ENCODE measurements around the gene MFNG.

Gene MFNG

DNA sequence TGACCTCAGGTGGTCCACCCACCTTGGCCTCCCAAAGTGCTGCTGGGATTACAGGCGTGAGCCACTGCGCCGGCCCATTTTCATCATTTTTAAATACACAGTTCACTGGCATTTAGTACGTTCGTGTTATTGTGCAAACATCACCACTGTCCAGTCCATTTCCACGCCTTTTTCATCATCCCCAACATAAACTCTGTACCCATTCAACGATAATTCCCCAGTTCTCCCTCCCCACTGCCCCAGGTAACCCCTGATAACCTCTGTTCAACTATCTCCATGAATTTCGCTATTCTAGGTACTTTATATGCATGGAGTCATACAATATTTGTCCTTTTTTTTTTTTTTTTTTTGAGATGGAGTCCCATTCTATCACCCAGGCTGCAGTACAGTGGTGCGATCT, 40.7 kb downstream of the MFNG start:
- no peak for DNase-seq (ENCODE audit: low read depth)

DNA sequence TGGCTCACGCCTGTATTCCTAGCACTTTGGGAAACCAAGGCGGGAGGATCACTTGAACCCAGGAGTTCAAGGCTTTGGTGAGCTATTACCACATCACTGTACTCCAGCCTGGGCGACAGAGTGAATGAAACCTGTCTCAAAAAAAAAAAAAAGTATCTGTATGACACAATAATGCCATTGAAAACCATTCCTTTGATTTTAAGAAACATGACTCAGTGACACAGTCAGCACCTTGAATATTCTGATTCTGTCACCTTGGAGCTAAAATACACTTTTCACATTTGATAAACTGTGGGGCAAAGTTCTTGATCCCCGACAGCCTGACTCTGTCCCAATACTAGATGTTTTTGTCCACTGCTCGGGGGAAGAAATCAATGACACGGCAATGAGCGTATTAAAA, 42.2 kb downstream of the MFNG start:
- no peak for DNase-seq (ENCODE audit: low read depth)

DNA sequence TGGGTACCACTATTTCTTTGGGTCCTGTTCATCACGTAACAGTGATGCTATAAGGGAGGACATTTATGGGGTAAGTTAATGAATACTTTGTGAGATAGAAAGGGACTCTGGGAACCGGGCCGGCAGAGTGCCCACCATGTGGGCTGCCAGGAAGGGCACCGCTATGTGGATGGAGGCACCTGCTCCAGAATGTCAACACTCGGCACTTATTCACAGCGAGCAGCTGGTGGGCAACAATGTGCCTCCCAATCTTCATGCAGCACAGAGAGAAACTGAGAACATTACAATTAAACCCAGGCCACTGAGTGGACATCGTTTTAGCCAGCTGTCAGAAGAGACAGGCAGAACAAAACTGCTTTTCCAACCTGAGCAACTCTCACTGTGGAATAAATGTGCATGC, 43.1 kb downstream of the MFNG start:
- DNase-seq (ENCODE audit: low read depth) = no peak

DNA sequence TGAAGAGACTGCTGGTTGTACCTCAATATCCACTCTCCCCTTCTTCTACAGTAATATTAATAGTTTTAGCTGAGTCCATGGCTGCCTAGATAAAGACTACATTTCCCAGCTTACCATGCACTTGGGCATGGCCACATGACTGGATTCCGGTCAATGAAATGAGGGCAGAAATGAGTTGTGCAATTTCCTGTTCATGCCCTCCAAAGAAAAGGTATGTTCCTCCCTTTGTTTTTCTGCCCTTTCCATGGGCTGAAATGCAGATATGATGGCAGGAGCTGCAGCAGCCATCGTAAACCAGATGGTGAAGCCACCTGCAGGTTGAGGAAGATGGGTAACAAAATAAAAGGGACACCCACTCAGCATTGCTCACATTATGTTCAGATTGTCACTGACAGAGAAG, 43.6 kb downstream of the MFNG start:
- no peak for DNase-seq (ENCODE audit: low read depth)

DNA sequence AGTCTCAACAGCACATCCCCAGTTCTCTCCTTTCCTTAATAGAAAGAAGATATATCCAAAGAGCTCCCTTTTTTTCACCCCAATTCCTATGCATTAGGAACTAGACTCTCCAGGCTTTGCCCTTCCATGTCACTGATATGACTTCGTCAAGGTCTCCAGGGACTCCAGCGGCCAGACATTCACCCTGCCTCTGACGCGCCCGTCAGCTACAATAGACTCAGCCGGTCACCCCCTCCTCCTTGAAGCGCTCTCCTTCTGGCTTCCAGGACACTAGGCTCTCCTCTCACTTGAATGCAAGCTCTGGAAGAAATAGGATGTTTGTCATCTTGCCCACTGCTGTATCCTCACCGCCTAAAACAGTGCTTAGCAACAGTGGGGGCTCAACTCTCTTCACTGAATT, 44.0 kb downstream of the MFNG start:
- no peak for DNase-seq (ENCODE audit: low read depth)

DNA sequence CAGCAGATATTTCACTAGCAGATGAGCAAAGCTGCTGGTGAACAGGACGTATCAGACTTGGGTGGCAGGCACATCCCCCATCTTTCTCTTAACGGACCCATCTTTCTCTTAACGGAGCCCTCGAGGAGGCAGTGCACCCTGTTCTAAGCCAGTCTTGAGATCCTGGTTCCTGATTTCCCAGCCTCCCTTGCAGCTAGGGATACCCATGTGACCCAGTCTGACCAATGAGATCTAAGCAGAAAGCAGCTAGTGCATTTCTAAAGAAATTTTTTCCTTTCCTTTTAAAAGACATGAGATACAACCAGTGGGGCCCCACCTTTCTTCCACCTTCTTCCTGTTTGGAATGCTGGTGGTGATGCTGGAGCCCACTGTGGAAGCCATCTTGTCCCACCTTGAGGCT, 45.3 kb downstream of the MFNG start:
- no peak for DNase-seq (ENCODE audit: low read depth)

DNA sequence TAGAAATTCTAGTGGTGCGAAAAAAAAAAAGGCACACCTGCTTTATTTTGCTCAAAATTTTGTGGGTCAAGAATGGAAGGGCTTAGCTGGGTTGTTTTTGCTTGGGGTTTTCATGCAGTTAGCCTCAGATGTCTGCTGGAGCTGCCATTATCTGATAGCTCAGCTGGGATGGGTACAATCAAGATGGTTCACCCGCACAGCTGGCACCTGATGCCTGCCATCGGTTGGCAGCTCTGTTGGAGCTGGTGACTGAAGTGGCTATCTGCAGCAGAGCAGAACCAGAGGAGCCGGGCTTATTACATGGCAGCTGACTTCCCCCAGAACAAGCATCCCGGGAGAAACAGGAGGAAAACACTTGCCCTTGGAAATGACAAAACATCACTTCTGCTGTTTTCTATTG, 46.8 kb downstream of the MFNG start:
- no peak for DNase-seq (ENCODE audit: low read depth)

DNA sequence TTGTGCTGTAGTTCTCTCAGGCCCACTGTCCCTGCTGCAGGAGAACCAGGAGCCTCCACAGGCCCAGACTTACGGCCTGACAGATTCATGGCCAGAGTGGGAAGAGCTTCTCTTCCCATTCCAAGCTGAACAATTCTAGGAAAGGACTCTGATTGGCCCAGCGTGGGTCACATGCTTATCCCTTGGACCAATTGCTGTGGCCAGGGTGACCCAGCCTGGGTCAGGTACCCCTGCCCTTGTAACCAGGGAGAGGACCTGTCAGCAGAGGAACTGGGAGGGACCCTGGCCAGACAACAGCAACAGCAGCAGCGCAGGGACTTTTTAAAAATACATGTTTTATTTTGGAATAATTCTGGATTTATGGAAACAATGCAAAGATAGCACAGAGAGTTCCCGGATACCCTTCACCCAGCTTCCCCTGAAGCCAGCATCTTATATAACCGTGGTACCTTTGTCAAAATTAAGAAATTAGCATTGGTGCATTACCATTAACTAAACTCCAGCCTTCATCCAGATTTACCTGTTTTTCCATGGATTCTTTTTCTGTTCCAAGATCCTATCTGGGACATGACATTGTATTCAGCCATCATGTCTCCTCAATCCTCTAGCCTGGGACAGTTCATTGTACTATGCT, 50.1 kb downstream of the MFNG start:
- no peak for DNase-seq (ENCODE audit: low read depth)

DNA sequence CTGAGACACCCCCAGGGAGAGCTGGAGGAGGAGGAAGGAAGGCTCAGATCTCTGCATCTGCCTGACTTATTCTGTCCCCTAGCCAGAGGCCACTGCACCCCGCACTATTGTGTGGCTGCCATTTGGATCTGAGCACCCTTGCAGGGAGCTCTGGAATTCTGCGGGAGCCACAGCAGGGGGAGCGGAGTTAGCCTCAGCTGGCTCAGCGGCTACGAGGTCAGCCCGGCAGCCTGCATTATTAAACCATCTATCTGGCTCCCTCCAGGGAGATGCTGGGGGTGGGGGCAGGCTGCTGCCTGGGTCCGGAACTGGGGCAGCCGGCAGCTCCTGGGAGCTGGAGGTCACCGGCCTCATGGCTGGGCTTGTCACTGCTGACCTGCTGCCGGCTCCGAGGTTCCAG, 52.4 kb downstream of the MFNG start:
- no peak for DNase-seq (ENCODE audit: low read depth)

DNA sequence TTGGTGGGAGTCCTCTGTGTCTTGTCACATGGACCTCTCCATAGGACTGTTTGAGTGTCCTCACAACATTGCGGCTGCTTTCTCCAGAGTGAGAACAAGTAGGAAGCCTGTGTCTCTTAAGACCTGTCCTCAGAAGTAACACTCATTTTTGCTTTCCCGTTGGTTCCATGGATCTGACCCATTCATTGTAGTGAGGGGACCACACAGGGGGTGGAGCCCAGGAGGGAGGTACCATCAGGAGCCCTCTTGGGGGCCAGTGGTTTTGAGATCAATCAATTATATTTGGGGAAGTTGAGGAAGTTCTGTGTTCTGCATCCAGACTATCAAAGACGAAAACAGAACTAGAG, 53.5 kb downstream of the MFNG start:
- no peak for DNase-seq (ENCODE audit: low read depth)

DNA sequence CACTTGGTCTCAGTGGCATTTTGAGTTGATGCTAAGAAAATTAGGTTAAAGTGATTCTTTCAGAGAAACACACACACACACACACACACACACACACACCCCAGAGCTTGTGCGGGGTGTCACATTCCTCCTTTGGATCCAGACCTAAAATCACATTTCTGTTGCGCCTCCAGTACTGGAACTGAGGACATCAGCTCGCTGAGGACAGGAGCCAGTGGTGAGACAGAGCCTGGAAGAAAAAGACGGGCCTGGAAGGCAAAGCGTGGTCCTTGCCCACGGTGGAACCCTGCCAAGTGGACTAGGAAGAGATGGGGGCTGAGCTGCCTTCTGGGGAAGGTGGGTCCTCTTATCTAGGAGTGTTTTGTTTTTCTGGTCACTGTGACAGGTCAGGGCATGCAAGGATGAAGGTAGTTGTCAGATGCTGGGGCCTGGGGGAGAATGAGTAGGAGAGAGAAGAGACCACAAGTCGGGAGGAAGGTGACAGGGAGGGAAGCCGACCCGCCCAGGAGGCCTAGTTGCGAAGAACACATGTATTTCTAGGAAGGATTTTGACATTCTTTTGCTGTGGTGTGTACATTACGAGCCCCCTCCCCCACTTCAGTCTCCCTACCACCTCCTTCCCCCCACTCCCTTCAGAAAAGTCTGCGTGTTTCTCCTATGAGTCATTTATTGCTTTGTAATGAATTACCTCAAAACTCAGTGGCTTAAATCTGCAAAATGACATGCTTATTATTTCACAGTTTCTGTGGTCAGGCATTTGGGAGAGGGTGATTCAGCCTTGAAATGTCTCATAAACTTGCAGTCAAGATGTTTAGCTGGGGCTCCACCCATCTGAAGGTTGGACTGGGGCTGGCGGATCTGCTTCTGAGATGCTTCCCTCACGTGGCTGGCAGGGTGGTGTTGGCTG, 54.1 kb downstream of the MFNG start:
- DNase-seq (ENCODE audit: low read depth) = peak; percentile 97

DNA sequence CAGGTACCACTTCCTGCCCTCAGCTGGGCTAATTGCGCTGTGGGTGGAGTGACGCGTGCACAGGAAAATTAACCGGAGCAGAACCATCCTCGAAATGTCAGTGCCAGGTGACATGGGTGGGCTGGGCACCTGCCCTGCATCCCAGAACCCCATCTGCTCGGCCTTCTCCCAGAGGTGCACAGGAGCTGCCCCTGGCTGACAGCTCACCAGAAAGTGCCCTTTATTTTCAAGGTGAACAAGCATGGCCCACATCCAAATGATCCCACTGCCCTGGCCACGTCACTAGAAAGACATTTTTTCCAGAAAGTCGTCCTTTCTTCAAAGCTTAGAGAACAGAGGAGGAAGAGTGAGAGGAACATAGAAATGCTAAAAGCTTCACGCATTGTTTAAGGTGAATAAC, 54.8 kb downstream of the MFNG start:
- no peak for DNase-seq (ENCODE audit: low read depth)

DNA sequence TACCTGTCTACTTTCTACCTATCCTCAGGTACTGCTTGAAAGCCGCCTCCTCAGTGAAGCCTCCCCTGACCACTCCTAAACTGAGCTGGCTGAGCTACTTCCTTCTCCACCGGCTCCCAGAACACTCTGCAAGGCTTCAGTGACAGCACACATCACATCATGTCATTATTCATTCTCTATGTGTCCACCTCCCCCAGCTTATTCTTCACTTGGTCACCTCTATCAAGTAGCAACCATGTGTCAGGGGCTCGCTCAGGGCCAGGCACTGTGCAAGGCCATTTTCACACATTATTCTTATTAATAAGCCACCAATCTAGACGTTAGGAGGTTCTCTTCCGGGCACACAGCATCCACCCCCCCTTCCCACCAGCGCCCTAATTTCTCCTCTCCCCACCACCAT, 55.2 kb downstream of the MFNG start:
- no peak for DNase-seq (ENCODE audit: low read depth)

DNA sequence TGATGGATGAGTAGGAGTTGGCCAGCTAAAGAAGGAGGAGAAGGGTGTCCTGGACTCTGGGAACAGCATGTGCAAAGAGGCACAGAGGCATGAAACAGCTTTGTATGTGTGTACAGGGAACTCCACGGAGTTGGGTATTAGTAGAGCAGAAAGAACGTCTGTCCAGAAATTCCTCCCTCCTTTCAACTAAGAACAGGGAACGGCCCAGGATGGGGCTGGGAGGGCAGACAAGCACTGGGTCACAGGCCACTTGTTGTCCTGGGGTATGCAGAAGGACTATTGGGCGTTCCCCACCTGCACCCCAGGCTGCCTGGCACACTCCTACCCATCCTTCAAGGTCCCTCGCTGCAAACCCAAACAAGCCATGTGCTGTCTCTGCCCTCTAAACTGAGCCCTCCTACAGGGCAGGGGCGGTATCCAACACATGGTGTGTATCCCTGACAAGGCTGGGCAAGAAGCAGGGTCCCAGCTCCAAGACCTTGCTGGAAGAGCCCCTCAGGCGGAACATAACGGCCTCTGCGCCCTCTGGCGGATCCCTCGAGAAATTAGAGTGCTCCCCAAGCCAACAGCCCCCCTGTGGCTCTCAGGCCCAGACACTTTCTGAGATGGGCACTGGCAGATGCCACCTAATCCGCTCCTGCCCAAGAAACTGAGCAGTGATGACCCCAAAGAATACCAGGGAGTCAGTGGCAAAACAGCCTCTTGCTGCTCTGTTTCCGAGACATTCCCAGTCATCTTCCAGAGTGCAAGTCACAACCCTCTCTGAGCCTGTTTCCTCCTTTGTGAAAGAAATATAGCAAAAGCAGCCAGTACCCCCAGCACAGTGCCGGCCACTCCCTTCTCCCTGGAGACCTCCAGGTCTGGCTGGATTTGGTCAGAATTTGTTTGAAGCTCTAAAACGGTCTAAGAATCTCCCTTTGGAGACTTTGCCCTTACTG, 57.3 kb downstream of the MFNG start:
- DNase-seq (ENCODE audit: low read depth) = no peak

DNA sequence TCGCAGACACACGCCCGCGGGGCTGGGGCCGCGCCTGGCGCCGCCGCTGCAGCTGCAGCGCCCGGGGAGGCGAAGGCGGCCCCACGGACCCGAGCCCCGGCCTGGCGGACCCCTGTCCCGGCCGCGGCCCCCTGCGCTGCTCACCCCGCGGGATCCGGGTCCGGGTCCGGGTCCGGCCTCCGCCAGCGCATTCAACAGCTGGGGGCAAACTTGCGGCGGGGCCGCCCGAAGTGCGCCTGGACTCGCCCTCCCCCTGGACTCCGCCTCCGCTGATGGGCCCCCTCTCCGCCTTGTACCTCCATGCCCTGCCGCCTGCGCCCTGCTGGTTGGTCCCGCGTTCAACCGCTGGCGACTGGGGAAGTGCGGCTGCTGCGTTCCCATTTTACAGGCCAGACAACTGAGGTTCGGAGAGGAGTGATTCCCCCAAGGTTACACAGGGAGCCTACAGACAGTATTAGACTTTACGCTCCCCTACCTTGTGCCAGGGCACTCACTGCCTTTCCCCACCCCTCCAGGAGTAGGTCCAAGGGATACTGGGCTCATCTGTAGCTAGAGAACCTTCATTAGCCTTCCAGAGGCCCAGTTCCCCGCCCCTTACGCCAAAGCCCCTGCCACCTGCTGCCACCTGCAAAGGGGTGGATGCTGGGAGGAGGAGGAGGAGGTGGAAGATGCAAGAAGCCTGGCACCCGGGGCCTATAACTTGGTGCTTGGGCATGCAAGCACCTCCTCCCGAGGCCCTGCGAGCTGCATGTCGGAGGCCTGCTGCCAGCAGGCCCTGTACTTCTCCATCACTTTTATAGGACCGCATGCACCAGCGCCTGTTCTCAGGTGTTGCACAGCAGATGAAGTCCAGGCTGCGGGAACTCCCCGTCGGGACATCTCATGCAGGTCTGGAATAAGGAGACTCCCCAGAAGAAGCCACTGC, 58.2 kb downstream of the MFNG start:
- no peak for DNase-seq (ENCODE audit: low read depth)

DNA sequence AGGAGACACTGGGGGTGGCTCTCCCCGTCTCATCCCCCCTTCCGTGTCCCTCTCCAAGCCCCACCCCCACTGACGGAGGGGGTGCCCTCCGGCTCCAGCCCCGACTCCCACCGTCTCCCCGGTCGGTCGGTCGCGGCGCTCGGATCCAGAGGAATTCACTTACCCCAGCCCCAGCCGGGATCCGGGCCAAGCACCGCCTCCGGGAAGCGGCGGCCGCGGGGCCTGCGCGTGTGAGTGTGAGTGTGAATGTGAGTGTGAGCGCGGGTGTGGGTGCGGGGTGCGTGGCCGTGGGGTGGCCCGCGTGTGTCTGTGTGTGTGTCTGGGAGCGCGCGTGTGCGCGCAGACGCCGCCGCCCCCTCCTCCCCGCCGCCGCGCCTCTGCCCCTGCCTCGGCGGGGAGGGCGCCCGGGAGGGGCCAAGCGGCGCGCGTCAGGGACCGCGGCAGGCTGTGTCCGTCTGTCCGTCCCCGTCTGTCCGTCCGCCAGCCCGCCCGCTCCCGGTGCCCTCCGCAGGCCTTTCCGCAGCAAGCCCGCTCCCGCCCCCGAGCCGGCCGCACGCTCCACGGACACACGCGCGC, 59.0 kb downstream of the MFNG start, which contains the start of gene ELFN2:
Gene ELFN2 (minus strand): TSS at position 345 of the 576 bp plus-strand sequence. CDS start 51,945 bp downstream, outside the sequence.
- no peak for DNase-seq (ENCODE audit: low read depth)

DNA sequence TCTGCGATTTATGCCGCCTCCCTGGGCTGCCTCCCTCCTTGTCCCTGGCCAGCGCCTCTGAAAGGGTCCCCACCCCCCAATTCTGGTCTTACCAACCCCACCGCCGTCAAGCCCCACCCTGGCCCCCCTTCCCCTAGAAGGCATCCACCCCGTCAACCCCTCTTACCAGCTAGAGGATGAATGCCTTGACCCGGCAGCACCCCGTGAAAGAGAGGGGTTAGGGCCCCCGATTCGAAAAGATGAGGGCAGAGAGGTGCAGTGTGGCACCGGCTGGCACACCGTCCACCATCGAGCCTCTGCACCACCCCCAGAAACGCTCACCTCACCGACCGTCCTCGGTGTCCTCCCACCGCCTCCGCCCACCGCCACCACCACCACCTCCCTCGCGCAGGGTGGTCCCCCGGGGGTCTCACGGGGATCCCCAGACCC, 59.5 kb downstream of the MFNG start:
- no peak for DNase-seq (ENCODE audit: low read depth)

DNA sequence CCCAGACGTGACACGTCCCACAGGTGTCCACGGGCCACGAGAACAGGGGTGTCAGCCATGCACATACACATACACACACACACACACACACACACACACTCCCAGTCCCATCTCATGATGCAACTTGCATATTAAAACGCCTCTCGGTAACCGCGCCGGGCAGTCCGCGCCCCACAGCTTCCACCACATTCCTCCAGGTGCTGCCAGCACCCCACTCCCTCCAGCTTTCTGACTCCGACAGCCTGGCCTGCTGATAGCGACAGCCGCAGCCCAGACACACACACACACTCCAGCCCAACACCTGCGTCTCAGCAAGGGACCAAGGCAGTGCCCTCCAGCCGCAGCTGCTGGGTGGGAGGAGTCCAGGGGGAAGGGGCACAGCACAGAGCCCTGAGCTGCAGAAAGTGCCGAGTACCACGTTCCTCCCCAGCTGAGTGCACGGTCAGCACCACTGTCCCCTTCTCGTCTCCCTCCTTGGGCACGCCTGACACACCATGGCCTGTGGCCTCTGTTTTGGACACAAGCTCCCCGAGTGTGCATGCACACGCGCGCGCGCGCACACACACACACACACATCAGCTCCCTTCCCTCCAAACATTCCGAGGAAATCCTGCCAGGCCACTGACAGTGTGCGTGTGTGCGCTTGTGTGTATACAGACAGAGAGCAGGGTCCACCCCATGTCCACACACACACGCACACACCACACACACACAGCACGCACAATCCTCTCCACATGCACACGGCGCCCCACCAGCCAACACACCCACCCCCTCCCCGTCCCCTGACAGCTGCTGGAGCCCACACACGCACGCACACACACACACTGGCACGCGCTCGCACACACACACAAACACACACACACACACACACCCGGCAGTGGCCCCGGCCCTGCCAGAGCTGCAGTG, 60.1 kb downstream of the MFNG start:
- no peak for DNase-seq (ENCODE audit: low read depth)

DNA sequence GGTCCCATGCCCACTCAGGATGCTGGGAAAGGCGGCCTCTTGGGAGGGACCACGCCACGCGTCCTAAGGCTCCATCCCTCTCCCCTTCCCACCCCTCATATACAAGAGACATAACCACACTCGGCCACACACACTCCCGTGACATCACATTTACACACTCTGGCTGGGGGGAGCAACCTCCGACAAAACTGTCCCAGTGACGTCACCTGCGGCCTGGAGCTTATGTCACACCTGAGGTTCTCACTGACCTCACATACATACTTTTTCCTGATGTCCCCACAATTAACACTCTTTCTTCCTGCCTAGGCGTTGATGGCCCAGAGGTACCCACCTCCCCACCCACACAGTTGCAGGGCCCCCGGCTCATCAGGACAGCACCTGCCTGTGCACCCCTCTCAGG, 60.8 kb downstream of the MFNG start:
- no peak for DNase-seq (ENCODE audit: low read depth)

DNA sequence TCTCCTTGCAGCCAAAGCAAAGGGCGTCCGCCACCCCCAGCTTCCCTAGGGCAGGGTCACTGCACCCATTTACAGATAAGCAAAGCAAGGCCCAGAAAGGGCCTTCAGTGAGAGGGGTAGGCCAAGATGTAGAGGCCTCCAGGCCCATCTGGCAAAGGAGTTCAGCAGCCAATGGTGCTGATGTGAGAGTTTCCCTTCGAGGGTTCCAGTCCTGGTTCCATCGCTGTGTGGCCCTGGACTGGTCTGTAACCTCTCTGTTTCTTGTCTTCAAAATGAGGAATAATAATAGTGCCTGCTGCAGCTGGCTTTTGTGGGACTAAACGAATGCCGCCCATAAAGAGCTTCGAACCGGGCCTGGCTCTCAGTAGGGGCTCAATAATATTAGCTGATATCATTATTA, 62.9 kb downstream of the MFNG start:
- no peak for DNase-seq (ENCODE audit: low read depth)
